Tibial nerve (tissue), 4 donors: ENCODE data around the gene PTPRE. TPM values are rescaled to one million over a fixed set of nuclear protein-coding genes. Genes with fewer than 3 reads are reported as not detected.

ENCODE experiments used
- DNase-seq, 2 donors: peaks; one replicate each; pipeline ENCODE4 v3.0.0-alpha.2; 2019; ENCODE audit warnings: low spot score in 2 of 2
- H3K27ac ChIP-seq, 4 donors: fragments of 200-600 bp; sonication (generic) in 3 of 4; one replicate each; pipeline ENCODE4 v1.5.1; 2017 to 2019; ENCODE audit warnings: mild to moderate bottlenecking in 1 of 4
- H3K27me3 ChIP-seq, 2 donors: fragments of 200-600 bp; sonication (generic) in 1 of 2; one replicate each; pipeline versions ENCODE4 v1.5.1 to v1.6.0; 2017 to 2019
- H3K36me3 ChIP-seq, 3 donors: fragments of 200-600 bp; sonication (generic); one replicate each; pipeline ENCODE4 v1.5.1; 2018 to 2019
- H3K4me1 ChIP-seq, 4 donors: fragments of 200-600 bp; sonication (generic) in 3 of 4; one replicate each; pipeline ENCODE4 v1.5.1; 2017 to 2019
- H3K4me3 ChIP-seq, 4 donors: fragments of 200-600 bp; sonication (generic) in 3 of 4; one replicate each; pipeline ENCODE4 v1.5.1; 2017 to 2019; ENCODE audit warnings: mild to moderate bottlenecking in 1 of 4, moderate library complexity in 1 of 4
- H3K9me3 ChIP-seq, 4 donors: fragments of 200-600 bp; sonication (generic) in 3 of 4; one replicate each; pipeline ENCODE4 v1.5.1; 2017 to 2019
- CTCF ChIP-seq, 5 experiments: fragments of 200-600 bp in 3 of 5; fragments of 450-650 bp in 2 of 5; sonication (generic) in 3 of 5; IDR thresholded peaks; one replicate each; pipeline ENCODE4 v1.5.1; 2016 to 2019; ENCODE audit warnings: antibody characterized with exemption in 5 of 5, mild to moderate bottlenecking in 3 of 5, moderate library complexity in 2 of 5
- EP300 ChIP-seq, 2 donors: sonication (generic); formaldehyde crosslinking; IDR thresholded peaks; one replicate each; pipeline ENCODE4 v1.6.1; 2017; ENCODE audit warnings: antibody characterized with exemption in 2 of 2, mild to moderate bottlenecking in 1 of 2
- POLR2A ChIP-seq, 2 donors: fragments of 450-650 bp; IDR thresholded peaks; one replicate each; pipeline ENCODE4 v1.6.1; 2017; ENCODE audit warnings: antibody characterized with exemption in 2 of 2, mild to moderate bottlenecking in 2 of 2, moderate library complexity in 2 of 2
- WGBS, 2 donors: methylation state at CpG; one replicate each; pipeline ENCODE4 v1.1.5; 2018; 5-methylcytosine and 5-hydroxymethylcytosine counted together
- total RNA-seq, 4 donors: library from RNA; depleted of rRNA; stranded (reverse); fragments of >200 nt; gene quantifications; one replicate each; pipeline ENCODE4 v1.1.0, GENCODE V29; 2016

PTPRE gene
- total RNA-seq, 4 donors from 2014 or later = 19.0 to 38.1 (median 25.8) TPM

GRCh38 chr10:128050121-128050516 lies 143.2 kb downstream of the PTPRE start:
- Histone ChIP-seq H3K4me3 (no peak overlapping the region), H3K27ac (peak overlapping the region in 2 of 4 donors; percentile 60 to 76), H3K27me3 (no peaks in the 10 kb centered on the region), H3K36me3 (peaks cover 0 to 46% (median 0%) of the 10 kb centered on the region in 3 donors), H3K9me3 (no peaks in the 10 kb centered on the region), H3K4me1 (peaks cover 0 to 25% (median 10%) of the 10 kb centered on the region in 4 donors)
- no peak for DNase-seq
- TF ChIP-seq EP300 (IDR thresholded peaks at IDR 0.05) (no peak), CTCF (IDR thresholded peaks at IDR 0.05) (no peak), POLR2A (IDR thresholded peaks at IDR 0.05) (no peak)
- WGBS, 2 donors = 61 to 68% methylated on average over 1 of the region's 1 CpG

GRCh38 chr10:128050936-128051335 lies 144.0 kb downstream of the PTPRE start:
- H3K9me3 ChIP-seq = no peaks in the 10 kb centered on the region
- no peaks in the 10 kb centered on the region for H3K27me3 ChIP-seq
- peak in 1 of 2 donors; percentile 55 for DNase-seq
- H3K4me3 ChIP-seq = no peak overlapping the region
- TF ChIP-seq EP300 (IDR thresholded peaks at IDR 0.05) (peak in 1 of 2 donors; percentile 72), POLR2A (IDR thresholded peaks at IDR 0.05) (no peak)
- H3K27ac ChIP-seq = peak overlapping the region in 2 of 4 donors; percentile 36 to 51
- H3K36me3 ChIP-seq = peaks cover 0 to 54% (median 0%) of the 10 kb centered on the region in 3 donors
- peaks cover 0 to 25% (median 10%) of the 10 kb centered on the region in 4 donors for H3K4me1 ChIP-seq

GRCh38 chr10:128051548-128051947 lies 144.6 kb downstream of the PTPRE start:
- peaks cover 0 to 23% (median 9%) of the 10 kb centered on the region in 4 donors for H3K4me1 ChIP-seq
- no peaks in the 10 kb centered on the region for H3K27me3 ChIP-seq
- no peak overlapping the region for H3K4me3 ChIP-seq
- no peak for DNase-seq
- TF ChIP-seq CTCF (IDR thresholded peaks at IDR 0.05) = no peak
- no peak for TF ChIP-seq EP300 (IDR thresholded peaks at IDR 0.05)
- TF ChIP-seq POLR2A (IDR thresholded peaks at IDR 0.05) = no peak
- no peaks in the 10 kb centered on the region for H3K9me3 ChIP-seq
- peaks cover 0 to 60% (median 0%) of the 10 kb centered on the region in 3 donors for H3K36me3 ChIP-seq
- peak overlapping the region in 2 of 4 donors; percentile 36 to 51 for H3K27ac ChIP-seq
- WGBS, 2 donors = 78 to 79% methylated on average over 5 of the region's 5 CpGs

GRCh38 chr10:128052696-128053095 lies 145.8 kb downstream of the PTPRE start:
- H3K4me3 ChIP-seq = no peak overlapping the region
- peaks cover 0 to 69% (median 0%) of the 10 kb centered on the region in 3 donors for H3K36me3 ChIP-seq
- TF ChIP-seq EP300 (IDR thresholded peaks at IDR 0.05) = no peak
- TF ChIP-seq POLR2A (IDR thresholded peaks at IDR 0.05) = no peak
- TF ChIP-seq CTCF (IDR thresholded peaks at IDR 0.05) = no peak
- no peak for DNase-seq
- no peaks in the 10 kb centered on the region for H3K9me3 ChIP-seq
- H3K4me1 ChIP-seq = peaks cover 0 to 12% (median 3%) of the 10 kb centered on the region in 4 donors
- H3K27ac ChIP-seq = no peak overlapping the region
- whole genome bisulfite sequencing, 2 donors = 71 to 79% methylated on average over 7 of the region's 7 CpGs
- H3K27me3 ChIP-seq = no peaks in the 10 kb centered on the region

- Histone ChIP-seq H3K9me3 (no peaks in the 10 kb centered on the region), H3K27me3 (no peaks in the 10 kb centered on the region), H3K4me1 (peaks cover 0 to 8% (median 2%) of the 10 kb centered on the region in 4 donors), H3K27ac (no peak overlapping the region), H3K4me3 (no peak overlapping the region), H3K36me3 (peaks cover 0 to 73% (median 0%) of the 10 kb centered on the region in 3 donors)
- 93 to 97% methylated on average over 7 of the region's 7 CpGs for WGBS, 2 donors
- DNase-seq = no peak
- no peak for TF ChIP-seq CTCF (IDR thresholded peaks at IDR 0.05)
- TF ChIP-seq POLR2A (IDR thresholded peaks at IDR 0.05) = no peak
- TF ChIP-seq EP300 (IDR thresholded peaks at IDR 0.05) = no peak
Measured at GRCh38 chr10:128053356-128053755, 146.5 kb downstream of the PTPRE start.
